Measurements from ENCODE around the gene ENDOU. TPM values are rescaled to one million over a fixed set of nuclear protein-coding genes. Genes with fewer than 3 reads are reported as not detected.

ENDOU gene
- total and polyA plus RNA-seq, 2 donors (not counting 1 experiment from before 2014, with no cell fraction given): 0.09 to 0.17 TPM

- DNase-seq (ENCODE audit: low read depth in 2 of 2): no peak
- H3K36me3 ChIP-seq (ENCODE audit: control insufficient read depth, insufficient read depth, low read length): no peaks in the 10 kb centered on the region
Measured at GRCh38 chr12:47750916-47751470, 25.7 kb upstream of the ENDOU start.

GRCh38 chr12:47750229-47750798 lies 25.0 kb upstream of the ENDOU start:
- H3K36me3 ChIP-seq (ENCODE audit: control insufficient read depth, insufficient read depth, low read length): no peaks in the 10 kb centered on the region
- H3K4me2 ChIP-seq (ENCODE audit: extremely low read depth, insufficient read depth, low read length): no peak overlapping the region
- H3K9me3 ChIP-seq (ENCODE audit: control insufficient read depth, insufficient read depth, low read depth, low read length): no peaks in the 10 kb centered on the region
- DNase-seq (ENCODE audit: low read depth in 2 of 2): no peak
- no peaks in the 10 kb centered on the region for H3K27me3 ChIP-seq (ENCODE audit: control insufficient read depth, insufficient read depth, low read length)
- no peaks in the 10 kb centered on the region for H4K20me1 ChIP-seq (ENCODE audit: control insufficient read depth, extremely low read depth, insufficient read depth, low read length)
- no peak for TF ChIP-seq EZH2 (IDR thresholded peaks at IDR 0.05; ENCODE audit: low read length, missing control alignments)
- no peak for TF ChIP-seq CTCF (conservative IDR thresholded peaks at IDR 0.05 in 1 of 2, IDR thresholded peaks at IDR 0.05 in 1 of 2; ENCODE audit: low read depth in 1 of 2, low read length in 2 of 2)
- peaks cover 12% of the 10 kb centered on the region for H3K4me1 ChIP-seq (ENCODE audit: control insufficient read depth, extremely low read depth, insufficient read depth, low read length)
- no peak overlapping the region for H3K9ac ChIP-seq (ENCODE audit: insufficient read depth, low read length)
- no peak overlapping the region for H3K27ac ChIP-seq (ENCODE audit: insufficient read depth, low read length)
- H3K79me2 ChIP-seq (ENCODE audit: control insufficient read depth, insufficient read depth, low read length): no peaks in the 10 kb centered on the region
- H3K4me3 ChIP-seq (replicated peaks in 1 of 4; ENCODE audit: control extremely low read depth in 1 of 4, insufficient read depth in 1 of 4, low read depth in 3 of 4, low read length in 4 of 4): no peak overlapping the region
- no peak overlapping the region for H2AFZ ChIP-seq (ENCODE audit: low read length)

More at GRCh38 chr12:47750916-47751470, 25.7 kb upstream of the ENDOU start:
- Histone ChIP-seq H3K4me2 (ENCODE audit: extremely low read depth, insufficient read depth, low read length) (no peak overlapping the region), H3K9ac (ENCODE audit: insufficient read depth, low read length) (no peak overlapping the region), H4K20me1 (ENCODE audit: control insufficient read depth, extremely low read depth, insufficient read depth, low read length) (no peaks in the 10 kb centered on the region), H3K79me2 (ENCODE audit: control insufficient read depth, insufficient read depth, low read length) (no peaks in the 10 kb centered on the region), H3K9me3 (ENCODE audit: control insufficient read depth, insufficient read depth, low read depth, low read length) (no peaks in the 10 kb centered on the region), H2AFZ (ENCODE audit: low read length) (no peak overlapping the region), H3K27ac (ENCODE audit: insufficient read depth, low read length) (no peak overlapping the region), H3K4me1 (ENCODE audit: control insufficient read depth, extremely low read depth, insufficient read depth, low read length) (peaks cover 12% of the 10 kb centered on the region), H3K4me3 (replicated peaks in 1 of 4; ENCODE audit: control extremely low read depth in 1 of 4, insufficient read depth in 1 of 4, low read depth in 3 of 4, low read length in 4 of 4) (no peak overlapping the region), H3K27me3 (ENCODE audit: control insufficient read depth, insufficient read depth, low read length) (no peaks in the 10 kb centered on the region)
- TF ChIP-seq EZH2 (IDR thresholded peaks at IDR 0.05; ENCODE audit: low read length, missing control alignments) (no peak), CTCF (conservative IDR thresholded peaks at IDR 0.05 in 1 of 2, IDR thresholded peaks at IDR 0.05 in 1 of 2; ENCODE audit: low read depth in 1 of 2, low read length in 2 of 2) (no peak)

- Histone ChIP-seq H3K4me1 (ENCODE audit: control insufficient read depth, extremely low read depth, insufficient read depth, low read length) (peaks cover 12% of the 10 kb centered on the region), H3K4me3 (replicated peaks in 1 of 4; ENCODE audit: control extremely low read depth in 1 of 4, insufficient read depth in 1 of 4, low read depth in 3 of 4, low read length in 4 of 4) (no peak overlapping the region), H2AFZ (ENCODE audit: low read length) (no peak overlapping the region), H3K4me2 (ENCODE audit: extremely low read depth, insufficient read depth, low read length) (no peak overlapping the region), H3K79me2 (ENCODE audit: control insufficient read depth, insufficient read depth, low read length) (no peaks in the 10 kb centered on the region), H3K9ac (ENCODE audit: insufficient read depth, low read length) (no peak overlapping the region), H3K9me3 (ENCODE audit: control insufficient read depth, insufficient read depth, low read depth, low read length) (no peaks in the 10 kb centered on the region), H3K27me3 (ENCODE audit: control insufficient read depth, insufficient read depth, low read length) (peaks cover 3% of the 10 kb centered on the region), H4K20me1 (ENCODE audit: control insufficient read depth, extremely low read depth, insufficient read depth, low read length) (no peaks in the 10 kb centered on the region), H3K27ac (ENCODE audit: insufficient read depth, low read length) (no peak overlapping the region), H3K36me3 (ENCODE audit: control insufficient read depth, insufficient read depth, low read length) (no peaks in the 10 kb centered on the region)
- TF ChIP-seq EZH2 (IDR thresholded peaks at IDR 0.05; ENCODE audit: low read length, missing control alignments) (no peak), CTCF (conservative IDR thresholded peaks at IDR 0.05 in 1 of 2, IDR thresholded peaks at IDR 0.05 in 1 of 2; ENCODE audit: low read depth in 1 of 2, low read length in 2 of 2) (no peak)
- no peak for DNase-seq (ENCODE audit: low read depth in 2 of 2)
Measured at GRCh38 chr12:47748899-47749298, 23.6 kb upstream of the ENDOU start.
